WERI-Rb-1 (cell line): ENCODE measurements around the gene C4orf54.

ENCODE experiments used
- DNase-seq: peaks from one replicate; pipeline ENCODE4 v3.0.0-alpha.2; 2020
- H3K27ac ChIP-seq: fragments of 250-450 bp; sonication (Bioruptor Pico); 2 replicates; pipeline ENCODE4 v1.5.1; 2020; ENCODE audit warnings: mild to moderate bottlenecking, moderate library complexity
- H3K27me3 ChIP-seq: fragments of 250-450 bp; sonication (Bioruptor Pico); 2 replicates; pipeline ENCODE4 v1.5.1; 2021; ENCODE audit warnings: mild to moderate bottlenecking, low read depth, moderate library complexity; ENCODE audit not compliant: insufficient read depth, severe bottlenecking
- H3K36me3 ChIP-seq: fragments of 250-450 bp; sonication (Bioruptor Pico); 2 replicates; pipeline ENCODE4 v1.5.1; 2020; ENCODE audit warnings: mild to moderate bottlenecking, moderate library complexity
- H3K4me3 ChIP-seq: 2 replicates; pipeline ENCODE4 v1.5.1; 2011; ENCODE audit warnings: low read depth, mild to moderate bottlenecking, control low read depth, low read length
- H3K9me3 ChIP-seq: fragments of 250-450 bp; sonication (Bioruptor Pico); 2 replicates; pipeline ENCODE4 v1.5.1; 2021; ENCODE audit warnings: mild to moderate bottlenecking, moderate library complexity; ENCODE audit not compliant: severe bottlenecking
- TF ChIP-seq, protein P1 (sequence below): IDR thresholded peaks from 2 replicates; pipeline ENCODE4 v1.5.1; 2011; ENCODE audit warnings: low read depth, mild to moderate bottlenecking, control low read depth, inconsistent platforms, low read length

Gene C4orf54

DNA sequence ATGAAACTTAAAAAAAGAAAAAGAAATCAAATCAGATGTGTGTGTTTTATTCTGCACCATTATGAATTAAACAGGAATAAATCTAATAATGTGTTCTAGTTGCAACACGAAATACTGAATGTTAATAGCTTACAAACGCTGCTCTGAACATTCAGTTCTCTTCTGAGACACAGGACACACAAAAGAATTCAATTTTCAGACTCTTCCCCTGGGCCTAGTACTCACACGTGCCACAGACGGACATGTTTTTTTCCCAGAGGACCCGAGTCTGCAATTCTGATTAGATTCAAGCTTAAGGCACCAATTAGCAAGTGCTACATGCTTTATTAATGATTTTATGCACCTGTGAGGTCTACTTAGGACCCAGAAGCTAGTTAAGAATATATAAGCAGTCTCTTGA lies 20.5 kb downstream of the C4orf54 start:
- no peak for DNase-seq
- Histone ChIP-seq H3K4me3 (no peak overlapping the region), H3K27me3 (no peaks in the 10 kb centered on the region), H3K9me3 (no peaks in the 10 kb centered on the region), H3K36me3 (no peaks in the 10 kb centered on the region), H3K27ac (no peak overlapping the region)
- TF ChIP-seq, protein P1, sequence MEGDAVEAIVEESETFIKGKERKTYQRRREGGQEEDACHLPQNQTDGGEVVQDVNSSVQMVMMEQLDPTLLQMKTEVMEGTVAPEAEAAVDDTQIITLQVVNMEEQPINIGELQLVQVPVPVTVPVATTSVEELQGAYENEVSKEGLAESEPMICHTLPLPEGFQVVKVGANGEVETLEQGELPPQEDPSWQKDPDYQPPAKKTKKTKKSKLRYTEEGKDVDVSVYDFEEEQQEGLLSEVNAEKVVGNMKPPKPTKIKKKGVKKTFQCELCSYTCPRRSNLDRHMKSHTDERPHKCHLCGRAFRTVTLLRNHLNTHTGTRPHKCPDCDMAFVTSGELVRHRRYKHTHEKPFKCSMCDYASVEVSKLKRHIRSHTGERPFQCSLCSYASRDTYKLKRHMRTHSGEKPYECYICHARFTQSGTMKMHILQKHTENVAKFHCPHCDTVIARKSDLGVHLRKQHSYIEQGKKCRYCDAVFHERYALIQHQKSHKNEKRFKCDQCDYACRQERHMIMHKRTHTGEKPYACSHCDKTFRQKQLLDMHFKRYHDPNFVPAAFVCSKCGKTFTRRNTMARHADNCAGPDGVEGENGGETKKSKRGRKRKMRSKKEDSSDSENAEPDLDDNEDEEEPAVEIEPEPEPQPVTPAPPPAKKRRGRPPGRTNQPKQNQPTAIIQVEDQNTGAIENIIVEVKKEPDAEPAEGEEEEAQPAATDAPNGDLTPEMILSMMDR = no peak

DNA sequence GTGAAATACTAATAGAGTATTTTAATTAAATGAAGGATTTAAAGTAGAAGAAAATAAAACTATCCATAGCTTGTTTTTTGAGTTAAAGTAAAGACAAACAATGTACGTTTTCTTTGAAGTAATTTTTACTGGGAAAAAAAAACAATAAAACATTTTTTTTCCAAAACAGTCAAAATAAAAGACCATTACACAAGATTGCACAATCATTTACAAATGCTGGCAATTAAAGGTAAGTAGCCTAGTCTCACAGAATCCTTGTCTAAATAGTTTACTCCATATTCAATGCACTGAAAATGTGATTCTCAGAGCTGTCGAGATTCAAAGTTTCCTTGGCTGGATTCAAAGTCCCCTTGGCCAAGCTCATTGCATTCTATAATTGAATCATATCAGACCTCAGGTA lies 21.2 kb downstream of the C4orf54 start:
- TF ChIP-seq, protein P1 = no peak
- DNase-seq = no peak
- Histone ChIP-seq H3K27me3 (no peaks in the 10 kb centered on the region), H3K27ac (no peak overlapping the region), H3K9me3 (no peaks in the 10 kb centered on the region), H3K4me3 (no peak overlapping the region), H3K36me3 (no peaks in the 10 kb centered on the region)

DNA sequence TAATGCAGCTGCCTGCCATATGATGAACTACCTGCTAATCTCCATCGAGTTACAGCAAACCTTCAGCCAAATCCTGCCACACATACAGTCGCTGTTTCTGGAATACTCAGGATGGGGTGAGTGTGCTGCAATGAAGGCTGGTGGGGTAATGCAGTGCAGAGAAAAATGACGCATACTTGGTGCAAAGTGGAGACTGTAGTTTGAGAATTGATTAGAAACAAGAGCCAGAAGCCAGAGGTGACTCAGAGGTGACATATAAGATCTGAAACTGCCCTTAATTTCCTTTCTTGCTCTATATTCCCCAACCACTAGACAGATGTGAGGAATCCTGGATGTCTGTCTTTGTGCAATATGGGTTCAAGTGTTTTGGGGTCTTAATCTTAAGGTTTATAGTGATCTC lies 22.0 kb downstream of the C4orf54 start:
- Histone ChIP-seq H3K36me3 (no peaks in the 10 kb centered on the region), H3K27ac (no peak overlapping the region), H3K27me3 (no peaks in the 10 kb centered on the region), H3K4me3 (no peak overlapping the region), H3K9me3 (no peaks in the 10 kb centered on the region)
- TF ChIP-seq, protein P1 = no peak
- DNase-seq = no peak

DNA sequence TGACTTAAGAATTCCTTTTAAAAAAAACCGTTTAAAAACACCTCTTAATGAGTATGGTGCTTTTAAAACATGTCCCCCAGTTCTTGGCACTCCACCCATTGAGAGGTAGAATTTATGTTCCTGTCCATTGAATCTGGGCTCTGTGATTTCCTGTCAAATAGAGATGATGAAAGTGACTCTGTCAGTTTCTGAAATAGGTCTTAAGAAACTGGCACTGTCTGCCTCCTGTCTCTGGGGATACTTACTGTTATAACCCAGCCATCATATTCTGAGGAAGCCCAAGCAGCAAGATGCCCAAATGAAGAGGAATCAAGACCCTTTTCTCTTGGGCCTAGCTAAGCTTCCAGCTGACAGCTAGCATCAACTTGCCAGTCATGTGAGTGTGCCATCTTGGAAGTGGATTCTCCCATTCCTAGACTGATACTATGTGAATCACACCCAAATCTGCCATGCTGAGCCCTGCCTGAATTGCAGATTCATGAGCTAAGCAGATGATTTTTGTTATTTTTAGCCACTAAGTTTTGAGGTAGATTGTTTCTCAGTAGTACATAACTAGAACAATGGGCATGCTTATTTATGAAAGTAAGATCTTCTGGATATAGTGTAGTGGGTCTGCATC lies 22.8 kb downstream of the C4orf54 start:
- Histone ChIP-seq H3K27me3 (no peaks in the 10 kb centered on the region), H3K36me3 (no peaks in the 10 kb centered on the region), H3K9me3 (no peaks in the 10 kb centered on the region), H3K27ac (no peak overlapping the region), H3K4me3 (no peak overlapping the region)
- TF ChIP-seq, protein P1 = no peak
- no peak for DNase-seq

DNA sequence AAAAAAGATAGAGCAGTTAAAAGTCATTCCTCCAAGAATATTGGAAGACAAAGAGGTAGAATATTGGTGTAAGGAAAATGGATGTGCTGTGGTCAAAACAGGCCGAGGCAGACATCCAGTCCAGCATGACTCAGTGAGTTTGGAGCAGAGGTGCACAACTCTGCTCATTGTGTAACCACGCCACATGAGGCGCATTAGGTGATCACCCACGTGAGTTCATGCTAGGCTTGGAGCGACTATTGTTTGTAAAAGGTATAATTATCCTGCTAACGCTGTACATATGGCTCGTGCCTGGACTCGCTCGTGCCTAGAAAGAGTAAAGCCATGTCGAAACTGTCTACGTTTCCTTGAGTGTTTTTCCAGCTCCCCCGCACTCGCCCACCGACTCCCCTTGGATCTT lies 23.9 kb downstream of the C4orf54 start:
- H3K9me3 ChIP-seq = no peaks in the 10 kb centered on the region
- H3K36me3 ChIP-seq = no peaks in the 10 kb centered on the region
- H3K27ac ChIP-seq = no peak overlapping the region
- no peak overlapping the region for H3K4me3 ChIP-seq
- H3K27me3 ChIP-seq = no peaks in the 10 kb centered on the region
- TF ChIP-seq, protein P1 = no peak
- DNase-seq = no peak

DNA sequence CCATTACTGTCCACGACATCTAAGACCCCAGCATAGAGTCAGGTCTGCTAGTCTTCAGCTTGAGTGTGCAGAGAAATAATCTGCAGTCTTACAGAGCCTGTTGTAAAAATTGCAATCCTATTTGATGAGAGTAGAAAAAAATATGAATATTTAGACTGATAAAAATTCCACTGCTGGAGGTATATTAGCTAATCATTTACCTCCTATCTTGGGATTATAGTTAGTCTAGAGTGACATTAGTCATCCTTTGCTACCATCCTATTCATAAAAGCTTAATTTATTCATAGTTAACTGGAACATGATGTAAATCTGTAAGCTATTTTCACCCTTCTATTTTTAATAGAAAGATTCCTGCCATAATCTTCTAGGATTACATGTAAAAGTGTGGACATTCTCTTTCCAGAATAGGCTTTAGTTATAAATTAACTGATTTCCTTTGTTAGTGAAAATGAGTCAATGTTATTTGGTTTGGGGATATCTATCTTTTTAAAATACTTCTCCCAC lies 26.7 kb downstream of the C4orf54 start:
- no peak for DNase-seq
- no peaks in the 10 kb centered on the region for H3K9me3 ChIP-seq
- TF ChIP-seq, protein P1 = no peak

More for the DNA sequence above, 26.7 kb downstream of the C4orf54 start:
- no peaks in the 10 kb centered on the region for H3K36me3 ChIP-seq
- no peak overlapping the region for H3K4me3 ChIP-seq
- H3K27me3 ChIP-seq = no peaks in the 10 kb centered on the region
- no peak overlapping the region for H3K27ac ChIP-seq
